Hepatocyte (in vitro differentiated cells): ENCODE results near the gene SUGP2. TPM values are rescaled to one million over a fixed set of nuclear protein-coding genes. Genes with fewer than 3 reads are reported as not detected.

Experiments
- DNase-seq: peaks from one replicate; pipeline ENCODE4 v3.0.0-alpha.2; 2016; ENCODE audit warnings: low spot score
- H2AFZ ChIP-seq: fragments of 200-600 bp; sonication (generic); 2 replicates; pipeline ENCODE4 v1.6.0; 2016; ENCODE audit warnings: antibody characterized with exemption, mild to moderate bottlenecking
- H3K27ac ChIP-seq: fragments of 200-600 bp; sonication (generic); 2 replicates; pipeline ENCODE4 v1.5.1; 2016; ENCODE audit warnings: mild to moderate bottlenecking
- H3K27me3 ChIP-seq: fragments of 200-600 bp; sonication (generic); 2 replicates; pipeline ENCODE4 v1.6.1; 2016
- H3K36me3 ChIP-seq: fragments of 200-600 bp; sonication (generic); replicated peaks from 2 replicates; pipeline ENCODE4 v1.5.1; 2016; ENCODE audit warnings: low read depth; ENCODE audit not compliant: insufficient read depth
- H3K4me1 ChIP-seq: fragments of 200-600 bp; sonication (generic); 2 replicates; pipeline ENCODE4 v1.5.1; 2016; ENCODE audit warnings: mild to moderate bottlenecking, moderate library complexity; ENCODE audit not compliant: insufficient read depth
- H3K4me2 ChIP-seq: fragments of 200-600 bp; sonication (generic); 2 replicates; pipeline ENCODE4 v1.6.0; 2016
- H3K4me3 ChIP-seq: fragments of 200-600 bp; sonication (generic); 2 replicates; pipeline ENCODE4 v1.5.1; 2016; ENCODE audit warnings: mild to moderate bottlenecking
- H3K79me2 ChIP-seq: fragments of 200-600 bp; sonication (generic); 2 replicates; pipeline ENCODE4 v1.6.0; 2017; ENCODE audit warnings: mild to moderate bottlenecking
- H3K9me2 ChIP-seq: fragments of 200-600 bp; sonication (generic); replicated peaks from 2 replicates; pipeline ENCODE4 v1.6.0; 2017; ENCODE audit warnings: mild to moderate bottlenecking; ENCODE audit not compliant: insufficient read depth
- H3K9me3 ChIP-seq: fragments of 200-600 bp; sonication (generic); 2 replicates; pipeline ENCODE4 v1.5.1; 2016; ENCODE audit warnings: low read depth, mild to moderate bottlenecking
- H4K20me1 ChIP-seq: fragments of 200-600 bp; sonication (generic); 2 replicates; pipeline ENCODE4 v1.6.0; 2016; ENCODE audit warnings: mild to moderate bottlenecking; ENCODE audit not compliant: insufficient read depth, poor library complexity, severe bottlenecking
- EZH2 ChIP-seq: fragments of 200-600 bp; sonication (generic); IDR thresholded peaks from 2 replicates; pipeline ENCODE4 v1.6.1; 2016; ENCODE audit warnings: antibody characterized with exemption, mild to moderate bottlenecking, borderline replicate concordance
- EZH2phosphoT487 ChIP-seq: fragments of 200-600 bp; sonication (generic); IDR thresholded peaks from one replicate; pipeline ENCODE4 v1.6.1; 2018; ENCODE audit warnings: antibody characterized with exemption, mild to moderate bottlenecking, low read depth, moderate library complexity; ENCODE audit not compliant: unreplicated experiment, severe bottlenecking
- WGBS: methylation state at CpG from one replicate; pipeline ENCODE4 v1.1.6; 2016; ENCODE audit warnings: low lambda C conversion rate; ENCODE audit errors: missing lambda C conversion rate; 5-methylcytosine and 5-hydroxymethylcytosine counted together
- polyA plus RNA-seq: library from polyadenylated mRNA; unstranded; fragments of >200 nt; fragmentation: Nextera tagmentation; extraction: Ambion mirVana; gene quantifications from 2 replicates; pipeline ENCODE4 v1.2.1, GENCODE V29; 2016
- total RNA-seq: library from RNA; depleted of rRNA; stranded (reverse); fragments of >200 nt; gene quantifications from 2 replicates; pipeline ENCODE4 v1.2.3, GENCODE V29; 2014
- TF ChIP-seq, protein P1 (sequence below): fragments of 200-600 bp; sonication (generic); IDR thresholded peaks from 2 replicates; pipeline ENCODE4 v1.5.1; 2016; ENCODE audit warnings: antibody characterized with exemption, mild to moderate bottlenecking; ENCODE audit not compliant: poor library complexity

SUGP2 gene
- total and polyA plus RNA-seq, 2 experiments from 2014 or later = 36.4 to 51.0 TPM

GRCh38 chr19:18949858-18950257 lies 83.5 kb downstream of the SUGP2 start:
- TF ChIP-seq EZH2 (no peak), EZH2phosphoT487 (no peak)
- TF ChIP-seq, protein P1, sequence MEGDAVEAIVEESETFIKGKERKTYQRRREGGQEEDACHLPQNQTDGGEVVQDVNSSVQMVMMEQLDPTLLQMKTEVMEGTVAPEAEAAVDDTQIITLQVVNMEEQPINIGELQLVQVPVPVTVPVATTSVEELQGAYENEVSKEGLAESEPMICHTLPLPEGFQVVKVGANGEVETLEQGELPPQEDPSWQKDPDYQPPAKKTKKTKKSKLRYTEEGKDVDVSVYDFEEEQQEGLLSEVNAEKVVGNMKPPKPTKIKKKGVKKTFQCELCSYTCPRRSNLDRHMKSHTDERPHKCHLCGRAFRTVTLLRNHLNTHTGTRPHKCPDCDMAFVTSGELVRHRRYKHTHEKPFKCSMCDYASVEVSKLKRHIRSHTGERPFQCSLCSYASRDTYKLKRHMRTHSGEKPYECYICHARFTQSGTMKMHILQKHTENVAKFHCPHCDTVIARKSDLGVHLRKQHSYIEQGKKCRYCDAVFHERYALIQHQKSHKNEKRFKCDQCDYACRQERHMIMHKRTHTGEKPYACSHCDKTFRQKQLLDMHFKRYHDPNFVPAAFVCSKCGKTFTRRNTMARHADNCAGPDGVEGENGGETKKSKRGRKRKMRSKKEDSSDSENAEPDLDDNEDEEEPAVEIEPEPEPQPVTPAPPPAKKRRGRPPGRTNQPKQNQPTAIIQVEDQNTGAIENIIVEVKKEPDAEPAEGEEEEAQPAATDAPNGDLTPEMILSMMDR = no peak
- Histone ChIP-seq H3K9me3 (no peaks in the 10 kb centered on the region), H4K20me1 (no peaks in the 10 kb centered on the region), H3K27me3 (no peaks in the 10 kb centered on the region), H2AFZ (no peak overlapping the region), H3K4me2 (no peak overlapping the region), H3K27ac (no peak overlapping the region), H3K9me2 (no peaks in the 10 kb centered on the region), H3K79me2 (no peaks in the 10 kb centered on the region), H3K4me1 (no peaks in the 10 kb centered on the region), H3K36me3 (no peaks in the 10 kb centered on the region), H3K4me3 (no peak overlapping the region)
- WGBS = 94% methylated on average over 3 of the region's 3 CpGs
- DNase-seq = no peak

- H3K79me2 ChIP-seq = no peaks in the 10 kb centered on the region
- no peaks in the 10 kb centered on the region for H3K9me2 ChIP-seq
- no peaks in the 10 kb centered on the region for H3K9me3 ChIP-seq
- H4K20me1 ChIP-seq = no peaks in the 10 kb centered on the region
- H3K4me3 ChIP-seq = no peak overlapping the region
- no peak for TF ChIP-seq EZH2phosphoT487
- TF ChIP-seq, protein P1 = no peak
- TF ChIP-seq EZH2 = no peak
- H3K4me1 ChIP-seq = no peaks in the 10 kb centered on the region
- 87% methylated on average over 5 of the region's 5 CpGs for WGBS
- no peak for DNase-seq
- no peaks in the 10 kb centered on the region for H3K36me3 ChIP-seq
- no peaks in the 10 kb centered on the region for H3K27me3 ChIP-seq
- H3K4me2 ChIP-seq = no peak overlapping the region
- no peak overlapping the region for H2AFZ ChIP-seq
- no peak overlapping the region for H3K27ac ChIP-seq
Observed at GRCh38 chr19:18948976-18949356, 84.4 kb downstream of the SUGP2 start.

- Histone ChIP-seq H3K9me3 (no peaks in the 10 kb centered on the region), H3K4me1 (no peaks in the 10 kb centered on the region), H3K4me3 (no peak overlapping the region), H3K79me2 (no peaks in the 10 kb centered on the region), H3K27ac (no peak overlapping the region), H3K36me3 (no peaks in the 10 kb centered on the region), H4K20me1 (no peaks in the 10 kb centered on the region), H2AFZ (no peak overlapping the region), H3K9me2 (no peaks in the 10 kb centered on the region), H3K4me2 (no peak overlapping the region), H3K27me3 (no peaks in the 10 kb centered on the region)
- 90% methylated on average over 15 of the region's 15 CpGs for WGBS
- no peak for TF ChIP-seq EZH2phosphoT487
- TF ChIP-seq EZH2 = no peak
- TF ChIP-seq, protein P1 = no peak
- DNase-seq = no peak
Observed at GRCh38 chr19:18948075-18948975, 85.0 kb downstream of the SUGP2 start.
